Loucy (cell line): ENCODE results near the gene ATP1A1.

Experiments
- H2AFZ ChIP-seq: fragments of 200-600 bp; sonication (generic); 2 replicates; pipeline ENCODE4 v1.6.0; 2016; ENCODE audit warnings: antibody characterized with exemption, mild to moderate bottlenecking, low read length, moderate library complexity
- H3F3A ChIP-seq: fragments of 200-600 bp; 2 replicates; pipeline ENCODE4 v1.6.0; 2016; ENCODE audit warnings: antibody characterized with exemption, low read depth, mild to moderate bottlenecking
- H3K27me3 ChIP-seq: fragments of 200-600 bp; sonication (generic); 2 replicates; pipeline ENCODE4 v1.6.1; 2014; ENCODE audit warnings: low read length, mild to moderate bottlenecking; ENCODE audit not compliant: insufficient read depth, poor library complexity, severe bottlenecking
- H3K36me3 ChIP-seq: fragments of 200-600 bp; sonication (generic); 2 replicates; pipeline ENCODE4 v1.6.1; 2016; ENCODE audit warnings: low read length; ENCODE audit not compliant: insufficient read depth
- H3K4me1 ChIP-seq: fragments of 200-600 bp; sonication (generic); 2 replicates; pipeline ENCODE4 v1.5.1; 2014; ENCODE audit warnings: low read length, mild to moderate bottlenecking; ENCODE audit not compliant: insufficient read depth, poor library complexity, severe bottlenecking
- H3K4me2 ChIP-seq: fragments of 200-600 bp; sonication (generic); 2 replicates; pipeline ENCODE4 v1.6.0; 2014; ENCODE audit warnings: antibody characterized with exemption, low read length, low read depth, mild to moderate bottlenecking; ENCODE audit not compliant: poor library complexity, severe bottlenecking
- H3K4me3 ChIP-seq: fragments of 200-600 bp; sonication (generic); 2 replicates; pipeline ENCODE4 v1.5.1; 2014; ENCODE audit warnings: low read length, mild to moderate bottlenecking, mixed read lengths; ENCODE audit not compliant: poor library complexity, severe bottlenecking
- H3K79me2 ChIP-seq: fragments of 200-600 bp; sonication (generic); 2 replicates; pipeline ENCODE4 v1.6.1; 2014; ENCODE audit warnings: low read length; ENCODE audit not compliant: insufficient read depth
- H3K9ac ChIP-seq: fragments of 200-600 bp; sonication (generic); 2 replicates; pipeline ENCODE4 v1.6.0; 2014; ENCODE audit warnings: mild to moderate bottlenecking, low read depth, low read length, moderate library complexity; ENCODE audit not compliant: poor library complexity, severe bottlenecking
- H3K9me2 ChIP-seq: fragments of 200-600 bp; sonication (generic); replicated peaks from 2 replicates; pipeline ENCODE4 v1.6.1; 2016; ENCODE audit warnings: low read depth, low read length, mixed read lengths
- H3K9me3 ChIP-seq: fragments of 200-600 bp; sonication (generic); 2 replicates; pipeline ENCODE4 v1.6.1; 2014; ENCODE audit warnings: mild to moderate bottlenecking, antibody characterized with exemption, low read length, low read depth; ENCODE audit not compliant: insufficient read depth
- H4K20me1 ChIP-seq: fragments of 200-600 bp; sonication (generic); 2 replicates; pipeline ENCODE4 v1.6.0; 2014; ENCODE audit warnings: antibody characterized with exemption, low read length, mild to moderate bottlenecking; ENCODE audit not compliant: insufficient read depth, poor library complexity, severe bottlenecking
- EZH2phosphoT487 ChIP-seq: fragments of 200-600 bp; IDR thresholded peaks from 2 replicates; pipeline ENCODE4 v1.6.1; 2018; ENCODE audit warnings: antibody characterized with exemption, mild to moderate bottlenecking, moderate library complexity, borderline replicate concordance
- TF ChIP-seq, protein P1 (sequence below): fragments of 200-600 bp; sonication (generic); conservative IDR thresholded peaks from 2 replicates; pipeline ENCODE4 v1.5.1; 2014; ENCODE audit warnings: mild to moderate bottlenecking, antibody characterized with exemption, low read length

ATP1A1 gene

DNA sequence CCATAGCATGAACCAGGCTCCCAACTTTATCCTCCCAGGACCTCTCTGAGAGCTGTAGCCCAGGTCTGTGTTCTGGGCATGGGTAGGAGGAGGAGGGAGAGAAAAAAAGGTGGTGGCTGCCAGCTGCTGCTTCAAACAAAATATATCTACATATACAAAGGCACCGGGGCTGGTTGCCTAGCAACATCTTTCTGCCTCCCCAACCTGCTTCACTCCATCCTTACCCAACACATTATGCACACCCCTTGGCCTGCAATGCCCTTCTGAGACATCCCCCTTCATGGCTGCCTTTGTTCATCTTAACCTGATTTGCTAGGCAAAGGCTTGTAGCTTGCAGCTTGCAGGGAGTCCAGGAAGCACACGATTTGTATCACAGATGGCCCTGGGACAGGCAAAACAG lies 27.2 kb upstream of the ATP1A1 start:
- Histone ChIP-seq H3K9ac (no peak overlapping the region), H3K79me2 (no peaks in the 10 kb centered on the region), H3K4me1 (no peaks in the 10 kb centered on the region), H3K4me3 (no peak overlapping the region), H3K9me2 (no peaks in the 10 kb centered on the region), H4K20me1 (no peaks in the 10 kb centered on the region), H3K4me2 (no peak overlapping the region), H3F3A (no peaks in the 10 kb centered on the region), H3K9me3 (no peaks in the 10 kb centered on the region), H3K27me3 (no peaks in the 10 kb centered on the region), H2AFZ (no peak overlapping the region), H3K36me3 (no peaks in the 10 kb centered on the region)
- TF ChIP-seq EZH2phosphoT487, result no peak
- TF ChIP-seq, protein P1, sequence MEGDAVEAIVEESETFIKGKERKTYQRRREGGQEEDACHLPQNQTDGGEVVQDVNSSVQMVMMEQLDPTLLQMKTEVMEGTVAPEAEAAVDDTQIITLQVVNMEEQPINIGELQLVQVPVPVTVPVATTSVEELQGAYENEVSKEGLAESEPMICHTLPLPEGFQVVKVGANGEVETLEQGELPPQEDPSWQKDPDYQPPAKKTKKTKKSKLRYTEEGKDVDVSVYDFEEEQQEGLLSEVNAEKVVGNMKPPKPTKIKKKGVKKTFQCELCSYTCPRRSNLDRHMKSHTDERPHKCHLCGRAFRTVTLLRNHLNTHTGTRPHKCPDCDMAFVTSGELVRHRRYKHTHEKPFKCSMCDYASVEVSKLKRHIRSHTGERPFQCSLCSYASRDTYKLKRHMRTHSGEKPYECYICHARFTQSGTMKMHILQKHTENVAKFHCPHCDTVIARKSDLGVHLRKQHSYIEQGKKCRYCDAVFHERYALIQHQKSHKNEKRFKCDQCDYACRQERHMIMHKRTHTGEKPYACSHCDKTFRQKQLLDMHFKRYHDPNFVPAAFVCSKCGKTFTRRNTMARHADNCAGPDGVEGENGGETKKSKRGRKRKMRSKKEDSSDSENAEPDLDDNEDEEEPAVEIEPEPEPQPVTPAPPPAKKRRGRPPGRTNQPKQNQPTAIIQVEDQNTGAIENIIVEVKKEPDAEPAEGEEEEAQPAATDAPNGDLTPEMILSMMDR, result no peak

DNA sequence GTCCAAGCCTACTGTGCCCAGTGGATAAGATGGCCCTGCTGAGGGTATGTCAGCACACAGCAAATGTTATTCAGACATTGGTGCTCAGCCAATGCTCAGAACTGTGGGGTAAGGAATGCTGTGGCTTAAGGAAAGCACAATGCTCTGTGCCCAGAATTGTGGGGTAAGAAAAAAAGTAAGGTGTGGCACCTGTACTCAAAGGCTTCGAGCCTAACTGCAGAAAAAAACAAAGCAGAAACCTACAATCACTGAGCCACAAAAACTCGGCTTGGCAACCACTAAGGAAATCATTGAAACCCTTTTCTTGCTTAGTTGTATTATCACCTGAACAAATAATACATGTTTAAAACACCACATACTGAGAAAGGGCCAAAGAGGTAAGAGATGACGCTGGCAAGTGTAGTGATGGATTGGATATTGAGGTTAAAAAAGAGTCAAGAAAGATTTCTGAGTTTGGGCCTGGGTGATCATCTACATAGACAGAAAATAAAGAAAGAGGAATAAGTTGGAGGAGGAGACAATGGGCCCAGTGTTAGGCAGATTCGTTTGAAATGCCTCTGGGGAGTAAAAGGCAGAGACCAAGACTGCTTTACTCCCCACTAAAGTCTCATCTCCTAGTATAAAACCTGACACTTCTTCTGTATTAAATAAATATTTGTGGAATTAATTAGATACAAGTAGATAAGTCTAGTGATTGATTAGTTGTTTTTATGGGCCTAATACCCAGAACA lies 25.9 kb upstream of the ATP1A1 start:
- no peaks in the 10 kb centered on the region for H3K79me2 ChIP-seq
- TF ChIP-seq, protein P1, result no peak
- TF ChIP-seq EZH2phosphoT487, result no peak
- H3F3A ChIP-seq, result no peaks in the 10 kb centered on the region
- H3K4me3 ChIP-seq, result no peak overlapping the region
- H3K36me3 ChIP-seq, result no peaks in the 10 kb centered on the region
- H3K9me2 ChIP-seq, result no peaks in the 10 kb centered on the region
- H3K9ac ChIP-seq, result no peak overlapping the region
- no peak overlapping the region for H2AFZ ChIP-seq
- no peaks in the 10 kb centered on the region for H3K9me3 ChIP-seq
- H3K27me3 ChIP-seq, result no peaks in the 10 kb centered on the region
- no peaks in the 10 kb centered on the region for H4K20me1 ChIP-seq
- no peaks in the 10 kb centered on the region for H3K4me1 ChIP-seq
- H3K4me2 ChIP-seq, result no peak overlapping the region

DNA sequence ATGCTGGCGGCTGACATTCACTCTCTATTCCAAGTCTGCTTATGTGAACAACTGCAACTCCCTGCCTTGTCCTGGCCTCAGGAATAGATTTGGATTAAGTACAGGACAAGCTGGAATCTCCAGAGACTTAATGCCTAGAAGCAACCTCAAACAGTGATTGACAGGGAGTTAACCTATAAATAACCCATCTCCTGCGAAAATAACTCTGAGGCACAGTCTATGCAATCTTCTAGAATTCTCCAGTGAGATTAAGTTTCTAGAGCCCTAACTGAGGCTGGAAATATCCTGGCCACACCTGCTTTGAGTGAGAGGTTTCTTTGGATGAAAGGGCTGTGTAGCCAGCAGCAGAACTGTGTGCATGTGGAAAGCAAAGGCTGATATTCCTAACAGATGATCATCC lies 25.3 kb upstream of the ATP1A1 start:
- no peak overlapping the region for H2AFZ ChIP-seq
- no peak overlapping the region for H3K4me2 ChIP-seq

More for the DNA sequence above, 25.3 kb upstream of the ATP1A1 start:
- H3K9me3 ChIP-seq, result no peaks in the 10 kb centered on the region
- H3K9me2 ChIP-seq, result no peaks in the 10 kb centered on the region
- H4K20me1 ChIP-seq, result no peaks in the 10 kb centered on the region
- H3K36me3 ChIP-seq, result no peaks in the 10 kb centered on the region
- H3K4me3 ChIP-seq, result no peak overlapping the region
- H3K4me1 ChIP-seq, result no peaks in the 10 kb centered on the region
- no peaks in the 10 kb centered on the region for H3K27me3 ChIP-seq
- H3K9ac ChIP-seq, result no peak overlapping the region
- H3K79me2 ChIP-seq, result no peaks in the 10 kb centered on the region
- H3F3A ChIP-seq, result no peaks in the 10 kb centered on the region
- TF ChIP-seq, protein P1, result no peak
- no peak for TF ChIP-seq EZH2phosphoT487
